Activated T-cell treated with anti-CD3 and anti-CD28 coated beads for 48 hours (primary cell): ENCODE data around the gene CMTM4.
A peak's percentile ranks its signal among the peaks of the same experiment; 100 is the strongest.
"Not testable (repeated sequence)": the region's sequence is repeated elsewhere in the genome, so short reads cannot be mapped to it uniquely, and the experiment has no call there.

Experiments
- DNase-seq: peaks from one replicate; pipeline ENCODE4 v3.0.0-alpha.2; 2020; ENCODE audit warnings: low read depth

The CMTM4 gene

DNA sequence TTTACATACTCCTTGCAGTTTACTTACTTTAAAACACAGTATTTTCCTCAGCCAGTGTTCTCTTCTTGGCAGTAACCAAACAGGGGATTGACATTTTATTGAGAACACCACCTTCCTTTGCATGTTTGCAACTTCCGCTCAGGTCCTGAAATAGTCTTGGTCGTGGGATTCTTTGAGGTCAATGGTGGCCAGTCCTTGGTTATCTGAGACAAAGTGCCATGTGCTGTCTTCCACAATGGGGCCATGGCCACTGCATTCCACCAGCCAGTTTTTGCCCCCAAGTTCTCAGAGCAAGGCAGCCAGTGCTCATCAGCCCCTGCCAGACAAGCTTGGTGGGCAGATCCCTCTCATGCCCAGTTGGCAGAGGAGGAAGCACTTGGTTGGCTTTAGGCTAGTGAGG, 22.9 kb downstream of the CMTM4 start:
- no peak for DNase-seq

DNA sequence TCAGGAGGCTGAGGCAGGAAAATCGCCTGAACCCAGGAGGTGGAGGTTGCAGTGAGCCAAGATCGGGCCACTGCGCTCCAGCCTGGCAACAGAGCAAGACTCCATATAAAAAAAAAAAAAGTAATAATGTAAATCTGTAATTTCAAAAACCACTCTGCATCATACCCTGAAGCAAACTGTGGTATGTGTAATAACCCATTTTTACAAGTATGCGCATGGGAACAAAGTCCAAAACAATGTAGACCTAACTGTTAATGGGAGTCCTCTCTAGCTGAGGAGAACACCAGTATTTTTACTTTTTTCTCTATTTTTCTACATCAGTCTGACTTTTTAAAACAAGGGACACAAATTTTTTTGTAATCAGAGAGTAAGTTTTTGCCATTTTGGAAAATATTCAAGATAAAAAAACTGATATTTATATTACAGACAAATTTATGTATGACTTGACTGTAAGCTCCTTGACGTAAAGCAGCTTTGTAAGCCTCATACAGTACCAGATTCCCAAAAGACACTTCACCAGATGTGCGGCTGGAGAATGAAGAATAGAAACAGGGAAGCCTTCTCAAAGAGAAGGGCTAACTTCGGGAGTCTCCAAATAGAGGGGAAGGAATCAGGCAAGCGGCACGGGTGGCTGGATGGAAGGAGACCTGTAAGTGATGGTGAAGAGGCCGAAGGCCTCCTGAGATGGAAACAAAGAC, 25.7 kb downstream of the CMTM4 start:
- no peak for DNase-seq

DNA sequence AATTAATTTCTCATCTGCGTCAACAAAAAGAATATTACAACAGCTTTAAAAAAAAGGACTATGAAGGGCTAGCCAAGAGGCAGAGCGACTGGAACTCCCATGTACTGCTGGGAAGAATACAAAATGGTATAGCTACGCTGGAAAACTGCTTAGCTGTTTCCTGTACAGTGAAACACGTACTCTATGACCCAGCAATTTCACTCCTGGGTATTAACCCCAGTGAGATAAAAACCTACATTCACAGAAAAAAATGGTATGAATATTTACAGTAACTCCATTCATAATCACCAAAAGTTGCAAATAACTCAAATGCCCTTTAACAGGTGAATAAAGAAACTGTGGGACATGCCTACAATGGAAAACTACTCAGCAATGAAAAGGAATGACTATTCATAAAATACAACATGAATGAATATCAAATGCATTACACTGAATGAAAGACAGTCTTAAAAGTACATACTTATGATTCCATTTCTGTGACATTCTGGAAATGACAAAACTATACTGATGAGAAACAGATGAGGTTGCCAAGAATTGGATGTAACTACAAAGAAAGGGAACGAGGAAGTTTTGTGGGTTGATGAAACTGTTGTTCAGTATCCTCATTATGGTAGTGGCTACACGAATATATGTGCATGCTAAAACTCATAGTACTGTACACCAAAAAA, 27.6 kb downstream of the CMTM4 start:
- no peak for DNase-seq

DNA sequence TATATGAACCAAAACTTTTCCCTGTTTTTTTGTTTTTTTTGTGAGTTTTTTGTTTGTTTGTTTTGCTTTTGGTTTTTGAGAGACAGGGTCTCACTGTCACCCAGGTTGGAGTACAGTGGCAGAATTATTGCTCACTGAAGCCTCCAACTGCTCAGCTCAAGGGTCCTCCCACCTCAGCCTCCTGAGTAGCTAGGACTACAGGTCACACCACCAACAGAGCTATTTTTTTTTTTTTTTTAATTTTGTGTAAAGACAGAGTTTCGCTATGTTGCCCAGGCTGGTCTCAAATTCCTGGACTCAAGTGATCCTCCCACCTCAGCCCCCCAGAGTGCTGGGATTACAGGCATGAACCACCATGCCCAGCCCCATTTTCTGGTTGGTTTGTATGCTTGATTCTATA, 28.6 kb downstream of the CMTM4 start:
- DNase-seq = no peak

DNA sequence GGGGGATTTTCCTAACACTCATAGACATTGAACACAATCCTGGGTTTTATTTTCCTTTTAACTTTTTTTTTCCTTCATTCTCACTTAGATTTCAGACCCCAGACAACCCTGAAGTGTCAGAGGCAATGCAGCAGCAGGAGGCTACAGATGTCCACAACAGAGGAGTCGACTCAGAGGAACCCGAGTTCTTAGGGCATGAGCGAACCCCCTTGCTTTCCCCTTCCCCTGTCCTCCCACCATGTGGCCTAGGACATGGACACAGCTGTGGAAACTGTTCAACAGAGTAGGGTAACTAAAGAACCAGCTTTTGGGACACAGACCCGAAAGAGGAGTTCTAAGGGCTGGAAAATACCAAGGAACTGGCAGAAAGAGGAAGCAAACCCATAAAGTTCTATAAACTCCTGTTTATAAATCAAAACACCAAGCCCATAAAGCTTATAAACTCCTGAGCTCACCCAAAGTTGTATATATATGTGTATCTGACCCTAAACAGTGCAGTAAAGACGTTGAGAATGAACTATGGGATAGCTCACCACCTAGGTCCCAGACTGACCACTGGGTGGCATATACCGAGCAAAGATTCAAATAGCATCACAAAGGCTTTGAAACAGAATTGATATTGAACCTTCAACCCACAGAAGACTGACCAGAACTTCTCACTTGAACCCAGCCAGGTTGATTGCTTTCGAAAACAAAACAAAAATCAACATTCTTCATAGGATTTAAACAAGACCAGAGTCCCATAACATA, 33.9 kb downstream of the CMTM4 start:
- no peak for DNase-seq

DNA sequence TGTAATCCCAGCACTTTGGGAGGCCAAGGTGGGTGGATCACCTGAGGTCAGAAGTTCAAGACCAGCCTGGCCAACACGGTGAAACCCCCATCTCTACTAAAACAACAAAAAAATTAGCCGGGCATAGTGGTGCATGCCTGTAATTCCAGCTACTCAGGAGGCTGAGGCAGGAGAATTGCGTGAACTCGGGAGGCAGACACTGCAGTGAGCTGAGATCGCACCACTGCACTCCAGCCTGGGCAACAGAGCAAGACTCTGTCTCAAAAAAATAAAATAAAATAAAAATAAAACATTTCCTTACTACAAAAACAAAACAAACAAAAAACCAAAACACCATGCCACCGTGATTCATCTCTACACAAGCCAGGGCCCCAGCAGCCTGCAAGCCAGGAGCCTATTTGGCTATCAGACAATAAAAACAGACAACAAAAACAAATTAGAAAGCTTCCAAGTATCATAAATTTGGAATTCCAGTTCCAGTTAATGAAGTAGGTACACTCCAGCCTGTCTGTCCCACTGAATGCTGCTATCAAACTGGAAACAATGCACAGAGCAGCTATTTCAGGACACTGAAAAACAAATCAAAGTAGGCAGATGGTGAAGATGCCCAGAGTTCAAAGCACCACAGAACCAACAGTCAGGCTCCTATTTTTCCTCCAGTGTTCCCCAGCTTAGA, 34.7 kb downstream of the CMTM4 start:
- not testable (repeated sequence) for DNase-seq

DNA sequence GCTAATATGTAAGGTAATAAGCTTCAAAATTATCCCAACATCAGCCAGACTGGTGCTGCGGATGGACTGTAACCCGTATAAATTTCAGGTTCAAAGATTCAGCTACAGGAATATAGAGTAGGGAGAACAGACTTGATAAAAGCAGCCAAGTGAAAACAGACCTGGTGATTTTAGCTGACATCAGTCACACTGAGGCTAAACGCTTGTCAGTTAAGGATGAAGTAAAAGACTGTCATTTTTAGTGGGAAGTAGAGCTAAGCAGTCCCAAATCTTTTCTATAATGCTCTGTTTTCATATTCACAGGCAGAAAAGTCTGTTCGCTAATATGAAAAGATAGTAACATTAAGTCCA, 35.4 kb downstream of the CMTM4 start:
- no peak for DNase-seq

DNA sequence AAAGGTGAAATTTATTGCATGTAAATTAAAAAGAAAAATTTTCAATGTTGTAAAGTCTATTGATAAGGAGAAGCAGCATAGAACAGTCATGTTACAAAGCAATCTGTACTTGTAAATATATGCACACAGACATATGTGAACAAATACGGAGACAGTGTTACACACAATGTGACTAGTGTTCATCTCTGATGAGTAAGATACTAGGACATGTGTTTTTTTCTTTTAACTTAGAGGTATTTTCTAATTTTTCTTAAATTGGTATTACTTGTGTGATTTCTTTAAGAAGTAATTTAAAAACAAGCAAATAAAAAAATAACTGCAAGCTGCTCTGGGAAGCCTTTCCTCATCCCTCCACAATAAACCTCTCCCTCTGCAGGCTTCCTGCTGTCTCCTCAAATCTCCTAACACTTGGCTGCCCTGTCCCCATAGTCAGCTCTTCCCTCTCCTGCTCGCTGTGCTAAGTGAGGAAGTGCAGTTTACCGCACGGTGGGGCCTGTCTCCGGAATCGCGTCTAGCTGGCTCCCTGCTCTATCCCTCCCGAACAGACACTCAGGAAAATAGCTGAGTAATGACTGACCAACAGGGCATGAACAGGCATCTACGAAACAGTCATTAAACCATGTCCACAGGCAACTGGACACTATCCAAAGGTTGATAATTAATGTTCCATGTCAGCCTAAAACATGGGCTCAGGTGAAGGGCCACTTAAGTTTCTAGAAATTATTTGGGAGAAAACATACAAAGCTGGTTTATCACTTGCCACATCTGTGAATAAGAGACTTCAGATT, 35.9 kb downstream of the CMTM4 start:
- no peak for DNase-seq

DNA sequence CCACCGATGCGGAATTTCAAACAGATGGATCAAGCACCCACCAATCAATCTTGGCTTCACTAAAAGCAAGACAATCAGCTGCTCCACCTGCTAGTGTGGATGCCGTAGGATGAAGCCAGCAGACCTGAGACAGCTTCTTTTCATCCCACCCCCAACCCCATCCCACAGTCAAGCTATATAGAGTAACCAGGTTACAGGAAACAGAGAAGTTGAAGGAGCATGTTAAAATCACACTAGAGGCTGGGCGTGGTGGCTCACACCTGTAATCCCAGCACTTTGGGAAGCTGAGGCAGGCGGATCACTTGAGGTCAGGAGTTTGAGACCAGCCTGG, 37.7 kb downstream of the CMTM4 start:
- DNase-seq = no peak

DNA sequence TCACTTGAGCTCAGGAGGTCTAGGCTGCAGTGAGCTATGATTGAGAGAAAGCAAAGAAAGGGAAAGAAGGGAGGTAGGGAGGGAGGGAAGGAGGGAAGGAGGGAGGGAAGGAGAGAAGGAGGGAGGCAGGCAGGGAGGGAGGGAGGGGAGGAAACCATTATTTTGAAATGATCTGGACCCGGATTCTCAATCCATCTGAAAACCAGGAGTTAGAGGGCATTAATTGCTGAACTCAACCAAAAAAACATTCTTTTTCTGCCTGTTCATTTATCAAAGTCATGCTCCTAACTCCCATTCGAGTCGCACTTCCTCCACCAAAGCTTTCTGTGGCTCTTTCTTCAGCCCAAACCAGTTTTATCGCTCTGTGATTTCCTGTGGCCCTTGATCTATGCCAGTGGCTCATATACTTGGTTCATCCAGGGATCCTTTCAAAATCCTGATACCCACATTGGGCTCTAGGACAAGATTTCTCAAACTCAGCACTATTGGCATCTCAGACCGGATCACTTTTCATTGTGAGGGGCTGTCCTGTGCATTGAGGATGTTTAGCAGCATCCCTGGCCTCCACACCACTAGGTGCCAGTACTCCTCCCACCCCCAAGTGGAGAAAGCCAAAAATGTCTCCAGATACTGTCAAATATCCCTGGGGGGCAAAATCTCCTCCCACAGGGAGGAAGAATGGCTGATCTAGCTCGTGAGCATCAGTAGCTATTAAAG, 38.2 kb downstream of the CMTM4 start:
- no peak for DNase-seq

DNA sequence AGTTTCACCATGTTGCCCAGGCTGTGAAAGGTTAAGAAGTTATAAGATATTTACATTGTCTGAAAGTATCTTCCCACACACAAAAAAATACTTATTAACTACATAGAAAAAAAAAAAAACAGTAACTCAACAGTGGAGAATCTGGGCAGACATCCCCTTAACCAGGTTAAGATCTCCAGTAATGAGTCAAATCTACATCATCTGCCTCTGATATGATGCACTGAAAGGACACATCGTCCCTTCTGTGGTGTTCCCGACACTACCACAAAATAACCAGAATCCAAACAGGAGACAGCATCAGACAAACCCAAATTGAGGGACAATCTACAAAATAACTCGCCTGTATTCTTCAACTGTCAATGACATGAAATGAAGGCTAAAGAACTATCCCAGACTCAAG, 40.0 kb downstream of the CMTM4 start:
- no peak for DNase-seq

DNA sequence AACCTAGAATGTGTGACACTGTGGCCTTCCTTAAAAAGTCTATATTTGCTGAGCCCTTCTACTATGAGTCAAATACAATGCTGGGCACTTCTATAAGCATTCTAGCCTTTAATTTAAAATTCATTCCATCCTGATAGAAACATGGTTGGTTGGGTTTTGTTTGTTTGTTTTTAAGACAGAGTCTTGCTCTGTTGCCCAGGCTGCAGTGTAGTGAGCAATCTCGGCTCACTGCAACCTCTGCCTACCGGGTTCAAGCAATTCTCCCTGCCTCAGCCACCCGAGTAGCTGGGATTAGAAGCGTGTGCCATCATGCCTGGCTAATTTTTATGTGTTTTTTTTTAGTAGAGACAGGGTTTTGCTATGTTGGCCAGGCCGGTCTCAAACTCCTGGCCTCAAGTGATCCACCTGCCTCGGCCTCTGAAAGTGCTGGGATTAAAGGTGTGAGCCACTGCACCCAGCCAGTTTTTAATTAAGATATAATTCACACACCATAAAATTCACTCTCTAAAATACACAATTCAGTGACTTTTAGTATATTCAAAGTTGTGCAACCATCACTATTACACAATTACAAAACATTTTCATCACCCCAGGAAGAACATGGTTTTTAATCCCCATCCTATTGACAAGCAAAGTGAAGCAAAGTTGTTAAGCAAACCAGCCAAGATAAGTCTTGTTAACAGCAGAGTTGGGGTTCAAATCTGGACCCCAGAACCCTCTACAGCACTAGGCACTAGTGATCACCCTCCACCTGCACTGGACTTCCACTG, 42.8 kb downstream of the CMTM4 start:
- no peak for DNase-seq

DNA sequence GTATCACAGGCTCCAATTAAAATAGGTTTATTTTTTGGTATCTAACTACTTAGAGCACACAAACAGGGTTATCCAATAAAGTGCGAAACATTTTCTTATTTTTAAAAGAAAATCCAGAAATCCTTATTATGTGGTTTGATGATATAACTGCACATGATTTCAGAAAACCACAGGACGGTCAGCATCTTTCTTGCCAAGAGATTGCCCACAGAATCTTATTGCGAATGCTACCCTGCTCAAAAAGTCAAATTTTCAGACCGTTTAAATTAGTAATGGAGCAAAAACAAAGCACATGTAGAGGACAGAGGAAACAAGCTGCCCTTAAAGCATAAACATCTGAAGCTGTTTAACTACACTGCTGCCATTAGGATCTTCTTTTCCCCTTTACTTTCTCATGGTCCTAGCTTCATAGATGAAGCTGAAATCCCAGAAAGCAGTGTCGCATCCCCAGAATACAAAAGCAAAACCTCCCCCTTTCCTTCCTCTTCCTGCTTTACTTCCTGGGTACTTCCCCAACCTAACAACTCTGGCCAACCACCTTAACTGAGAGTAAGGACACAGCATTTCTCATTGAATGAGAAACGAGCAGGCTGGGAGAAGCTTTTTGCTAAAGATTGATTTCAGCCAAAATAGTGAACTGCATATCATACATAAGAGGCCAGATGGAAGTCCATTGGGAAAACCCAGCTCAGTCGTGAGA, 43.7 kb downstream of the CMTM4 start:
- DNase-seq = no peak

DNA sequence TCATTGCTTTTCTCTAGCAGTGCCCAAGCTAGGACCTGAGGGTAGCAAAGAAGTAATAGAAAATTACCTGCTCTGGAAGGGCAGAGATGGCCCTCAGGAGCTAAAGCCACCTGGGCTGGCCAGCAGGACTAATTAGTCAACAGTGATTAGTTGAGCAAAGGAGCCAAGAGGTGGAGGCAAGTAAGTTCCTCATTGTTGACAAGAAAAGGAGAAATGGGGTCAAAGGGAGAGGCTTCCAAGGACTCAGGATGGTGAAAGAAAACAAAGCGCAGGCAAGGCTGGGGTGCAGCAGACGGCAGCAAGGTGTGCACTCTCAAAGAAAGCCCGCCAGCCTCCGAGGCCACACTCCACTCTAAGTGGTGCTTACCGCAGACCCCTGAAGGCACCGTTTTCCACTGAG, 44.6 kb downstream of the CMTM4 start:
- no peak for DNase-seq

DNA sequence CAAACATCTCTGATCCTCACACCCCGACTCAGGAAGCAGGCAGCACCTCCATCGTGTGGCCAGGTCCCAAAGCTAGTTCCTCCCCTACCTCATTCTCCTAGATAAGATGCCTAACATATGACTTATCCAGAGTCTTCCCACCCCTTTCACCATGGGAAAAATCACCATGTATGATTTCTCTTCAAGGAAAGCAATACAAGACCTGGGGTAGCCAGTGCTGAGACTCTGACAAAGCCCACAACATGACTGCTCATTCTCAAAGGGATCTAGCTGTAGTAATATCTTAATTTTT, 45.1 kb downstream of the CMTM4 start:
- no peak for DNase-seq

DNA sequence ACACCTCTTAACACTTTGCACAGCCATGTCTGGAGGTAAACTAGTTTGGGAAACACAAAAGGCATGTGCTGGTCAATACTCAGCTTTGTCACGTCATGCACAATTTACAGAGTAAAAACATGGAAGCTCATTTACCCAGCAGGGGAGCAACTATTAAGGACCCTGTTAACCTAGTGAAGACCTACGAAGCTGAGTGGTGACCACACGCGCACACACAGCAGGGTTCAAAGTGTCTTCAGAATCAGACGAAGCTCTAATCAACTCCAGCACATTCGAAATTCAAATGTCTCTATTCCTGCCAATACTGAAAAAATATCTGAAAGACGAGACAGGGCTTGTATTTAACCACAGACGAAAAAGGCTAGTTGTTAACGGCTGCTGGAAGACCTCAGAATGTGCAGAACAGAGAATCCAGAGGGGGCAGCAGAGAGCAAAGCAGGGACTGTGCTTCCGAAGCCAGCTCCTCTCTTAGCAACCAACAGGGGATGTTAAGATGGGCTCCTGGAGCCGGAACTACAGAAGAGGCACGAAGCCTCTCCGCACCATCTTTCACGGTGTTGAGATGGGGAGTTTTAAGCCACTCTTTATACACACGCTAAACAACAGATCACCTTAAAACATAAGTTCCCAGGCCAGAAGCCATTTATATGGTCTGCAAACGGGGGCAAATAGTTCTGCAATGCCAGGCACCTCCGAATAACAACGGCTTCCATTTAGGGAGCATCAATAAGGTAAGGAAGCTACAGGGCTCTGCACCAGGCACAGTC, 45.7 kb downstream of the CMTM4 start:
- DNase-seq = peak; percentile 71

DNA sequence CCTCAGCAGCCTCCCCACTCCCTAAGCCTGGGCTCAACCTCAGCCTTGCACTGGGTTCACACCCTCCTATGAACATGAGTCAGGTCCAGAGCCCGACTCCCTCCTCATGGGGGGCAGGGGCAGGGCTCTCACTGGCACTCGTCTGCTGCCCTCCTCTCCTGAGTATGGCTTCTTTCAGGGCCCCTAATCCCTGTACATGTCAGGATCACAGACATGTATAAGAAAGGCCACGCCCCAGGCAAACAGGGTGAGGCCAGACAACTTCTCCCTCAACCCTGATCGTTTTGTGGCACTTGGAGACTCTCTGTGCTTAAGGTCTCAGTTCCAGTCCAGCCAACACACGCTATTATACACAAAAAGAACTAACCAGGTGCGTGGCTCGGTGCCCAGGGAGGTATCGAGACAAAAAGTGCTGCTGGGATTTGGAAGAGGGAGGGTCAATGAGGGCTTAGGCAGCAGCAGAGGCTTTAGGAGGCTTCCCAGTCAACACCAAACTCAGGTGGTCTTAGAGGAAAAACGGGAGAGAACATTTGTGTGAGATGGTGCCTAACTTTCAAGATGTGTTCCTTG, 46.8 kb downstream of the CMTM4 start:
- DNase-seq = no peak

DNA sequence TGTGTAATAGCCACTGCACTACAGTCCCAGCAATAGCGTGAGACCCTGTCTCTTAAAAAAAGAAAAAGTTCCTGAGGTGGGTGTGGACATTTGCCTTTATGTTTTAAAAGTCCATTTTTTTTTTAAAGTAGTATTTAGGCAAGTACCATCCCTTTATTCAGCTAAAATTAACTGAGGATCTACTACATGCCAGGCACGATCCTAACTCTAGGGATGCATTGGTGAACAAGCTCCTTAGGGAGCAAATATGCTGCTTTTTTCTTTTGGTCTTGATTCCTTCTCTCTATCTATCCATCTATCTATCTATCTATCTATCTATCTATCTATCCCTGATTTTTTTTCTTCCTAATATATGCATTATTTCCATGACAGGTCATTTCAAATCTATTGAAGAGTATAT, 47.4 kb downstream of the CMTM4 start:
- no peak for DNase-seq

DNA sequence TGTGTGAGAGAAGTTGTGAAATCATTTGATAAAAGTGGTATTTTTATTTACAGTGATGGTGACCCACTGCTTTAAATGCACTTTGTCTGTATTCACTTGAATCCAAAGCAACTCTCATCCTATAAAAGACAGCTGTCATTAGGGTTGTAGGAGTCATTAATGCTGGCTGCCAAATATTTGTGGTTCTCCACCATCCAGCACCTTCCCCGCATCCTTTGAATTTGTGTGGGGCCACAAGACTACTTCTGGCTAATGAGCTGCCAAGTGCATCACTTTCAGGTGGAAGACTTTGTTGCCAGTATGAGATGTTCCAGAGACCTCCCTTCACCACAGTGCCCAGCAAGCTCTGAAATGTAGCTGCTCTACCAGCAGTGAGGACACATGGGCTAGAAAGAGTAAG, 48.7 kb downstream of the CMTM4 start:
- DNase-seq = no peak
